Lung (tissue), 12 donors: Measurements from ENCODE around the gene BIVM. TPM values are rescaled to one million over a fixed set of nuclear protein-coding genes. Genes with fewer than 3 reads are reported as not detected.

Source experiments
- ATAC-seq: fragments of 200-7000 bp; cut with Tn5 transposase; one replicate; pipeline ENCODE4 v1.9.1; 2020; ENCODE audit warnings: moderate number of reproducible peaks; ENCODE audit not compliant: insufficient read depth, low FRiP score
- DNase-seq, 3 donors: peaks; one replicate each; pipeline ENCODE4 v3.0.0-alpha.2; 2013 to 2017
- H3K27ac ChIP-seq, 2 donors: one replicate each; pipeline ENCODE4 v1.5.1; 2013; ENCODE audit warnings: mild to moderate bottlenecking in 2 of 2, moderate library complexity in 2 of 2, control low read depth in 1 of 2, inconsistent platforms in 1 of 2, low read depth in 1 of 2, low read length in 1 of 2
- H3K27me3 ChIP-seq, 3 donors: one replicate each; pipeline ENCODE4 v1.5.1; 2013; ENCODE audit warnings: low read length in 2 of 3; ENCODE audit not compliant: control insufficient read depth in 3 of 3, insufficient read depth in 3 of 3
- H3K36me3 ChIP-seq, 4 donors: one replicate each; pipeline ENCODE4 v1.5.1; 2013; ENCODE audit warnings: low read length in 4 of 4, mild to moderate bottlenecking in 1 of 4, moderate library complexity in 1 of 4; ENCODE audit not compliant: control insufficient read depth in 4 of 4, insufficient read depth in 4 of 4
- H3K4me1 ChIP-seq, 5 donors: one replicate each; pipeline ENCODE4 v1.5.1; 2013; ENCODE audit warnings: low read length in 5 of 5, mild to moderate bottlenecking in 2 of 5, moderate library complexity in 1 of 5; ENCODE audit not compliant: control insufficient read depth in 5 of 5, insufficient read depth in 5 of 5
- H3K4me3 ChIP-seq: one replicate; pipeline ENCODE4 v1.5.1; 2013; ENCODE audit warnings: mild to moderate bottlenecking, control low read depth, moderate library complexity
- H3K9ac ChIP-seq, 2 donors: one replicate each; pipeline ENCODE4 v1.5.1; 2013; ENCODE audit warnings: low read length in 2 of 2, control low read depth in 1 of 2; ENCODE audit not compliant: insufficient read depth in 1 of 2
- H3K9me3 ChIP-seq, 4 donors: one replicate each; pipeline ENCODE4 v1.5.1; 2013; ENCODE audit warnings: low read length in 3 of 4, mild to moderate bottlenecking in 1 of 4, moderate library complexity in 1 of 4; ENCODE audit not compliant: control insufficient read depth in 4 of 4, insufficient read depth in 3 of 4
- CTCF ChIP-seq: IDR thresholded peaks from 2 replicates; pipeline ENCODE4 v1.5.1; 2012; ENCODE audit warnings: mild to moderate bottlenecking; ENCODE audit errors: control extremely low read depth, extremely low read depth
- WGBS, 2 donors: extraction: QIAGEN DNeasy Blood & Tissue Kit; methylation state at CpG; one replicate each; pipeline ENCODE4 v1.1.7; 2013; 5-methylcytosine and 5-hydroxymethylcytosine counted together
- polyA plus RNA-seq, 2 donors: library from polyadenylated mRNA; stranded (reverse); fragments of 200-250 nt; gene quantifications; one replicate each; pipeline ENCODE4 v1.2.1, GENCODE V29; 2013
- total RNA-seq, 2 donors: library from RNA; depleted of rRNA in 1 of 2; stranded (reverse); fragments of >200 nt in 1 of 2; gene quantifications; one replicate each; pipeline ENCODE4 v1.2.1, GENCODE V29; 2014 to 2021
- donor health status: control.
- donor health status: control.
- donor health status: Bipolar disorder and iron deficiency.
- donor health status: healthy.
- donor health status: DM: yes; HTN: yes; CAD: no.

The BIVM gene
- total and polyA plus RNA-seq, 4 donors = 5.5 to 38.4 (median 13.1) TPM

GRCh38 chr13:102814793-102815192 is 15.9 kb downstream of the BIVM start:
- H3K36me3 ChIP-seq = peaks cover 3 to 20% (median 12%) of the 10 kb centered on the region in 4 donors
- no peaks in the 10 kb centered on the region for H3K9me3 ChIP-seq
- DNase-seq = no peak
- no peak overlapping the region for H3K27ac ChIP-seq
- H3K4me1 ChIP-seq = peaks cover 0 to 4% (median 0%) of the 10 kb centered on the region in 5 donors
- no peak overlapping the region for H3K9ac ChIP-seq
- WGBS, 2 donors = 74 to 81% methylated on average over 6 of the region's 6 CpGs
- no peak for TF ChIP-seq CTCF
- no peak for ATAC-seq
- H3K27me3 ChIP-seq = no peaks in the 10 kb centered on the region
- no peak overlapping the region for H3K4me3 ChIP-seq

- no peak for TF ChIP-seq CTCF
- Histone ChIP-seq H3K36me3 (peaks cover 3 to 18% (median 9%) of the 10 kb centered on the region in 4 donors), H3K4me3 (no peak overlapping the region), H3K27me3 (no peaks in the 10 kb centered on the region), H3K9ac (no peak overlapping the region), H3K4me1 (peaks cover 0 to 4% (median 0%) of the 10 kb centered on the region in 5 donors), H3K27ac (no peak overlapping the region), H3K9me3 (no peaks in the 10 kb centered on the region)
- WGBS, 2 donors = 94 to 96% methylated on average over 5 of the region's 5 CpGs
- ATAC-seq (no peak), DNase-seq (no peak)
Measured at GRCh38 chr13:102815788-102816187, 16.9 kb downstream of the BIVM start.

- Histone ChIP-seq H3K27me3 (no peaks in the 10 kb centered on the region), H3K27ac (no peak overlapping the region), H3K9me3 (no peaks in the 10 kb centered on the region), H3K36me3 (peaks cover 5 to 22% (median 8%) of the 10 kb centered on the region in 4 donors), H3K4me3 (no peak overlapping the region), H3K9ac (no peak overlapping the region), H3K4me1 (peaks cover 0 to 4% (median 0%) of the 10 kb centered on the region in 5 donors)
- DNase-seq (no peak), ATAC-seq (no peak)
- TF ChIP-seq CTCF = no peak
- 85 to 86% methylated on average over 4 of the region's 4 CpGs for WGBS, 2 donors
Measured at GRCh38 chr13:102816708-102817107, 17.8 kb downstream of the BIVM start.

GRCh38 chr13:102817241-102817640 is 18.3 kb downstream of the BIVM start:
- H3K27me3 ChIP-seq = no peaks in the 10 kb centered on the region
- no peak overlapping the region for H3K27ac ChIP-seq
- no peak for TF ChIP-seq CTCF
- peaks cover 0 to 4% (median 0%) of the 10 kb centered on the region in 5 donors for H3K4me1 ChIP-seq
- H3K36me3 ChIP-seq = peaks cover 5 to 27% (median 14%) of the 10 kb centered on the region in 4 donors
- ATAC-seq (no peak), DNase-seq (no peak)
- no peak overlapping the region for H3K4me3 ChIP-seq
- 85 to 100% methylated on average over 1 of the region's 1 CpG for WGBS, 2 donors
- no peak overlapping the region for H3K9ac ChIP-seq
- H3K9me3 ChIP-seq = no peaks in the 10 kb centered on the region
